Endothelial cell (in vitro differentiated cells): ENCODE data around the gene MCTP1. TPM values are rescaled to one million over a fixed set of nuclear protein-coding genes. Genes with fewer than 3 reads are reported as not detected.

Source experiments
- DNase-seq: peaks from one replicate; pipeline ENCODE4 v3.0.0; 2021; ENCODE audit warnings: low spot score
- H3K27ac Mint-ChIP-seq: one replicate; pipeline ENCODE4 v1.8.0; 2021; ENCODE audit warnings: mixed read lengths, inconsistent platforms; ENCODE audit not compliant: unreplicated experiment
- H3K27me3 Mint-ChIP-seq: one replicate; pipeline ENCODE4 v1.8.0; 2021; ENCODE audit warnings: mild to moderate bottlenecking, moderate library complexity, mixed read lengths, inconsistent platforms; ENCODE audit not compliant: unreplicated experiment
- H3K36me3 Mint-ChIP-seq: one replicate; pipeline ENCODE4 v1.8.0; 2021; ENCODE audit warnings: mild to moderate bottlenecking, low read depth, mixed read lengths, inconsistent platforms; ENCODE audit not compliant: unreplicated experiment
- H3K4me1 Mint-ChIP-seq: one replicate; pipeline ENCODE4 v1.8.0; 2021; ENCODE audit warnings: mild to moderate bottlenecking, mixed read lengths, inconsistent platforms; ENCODE audit not compliant: unreplicated experiment
- H3K4me3 Mint-ChIP-seq: one replicate; pipeline ENCODE4 v1.8.0; 2021; ENCODE audit warnings: mild to moderate bottlenecking, mixed read lengths, inconsistent platforms; ENCODE audit not compliant: unreplicated experiment
- H3K9me3 Mint-ChIP-seq: one replicate; pipeline ENCODE4 v1.8.0; 2021; ENCODE audit warnings: mixed read lengths, inconsistent platforms; ENCODE audit not compliant: unreplicated experiment
- CTCF ChIP-seq: fragments of 200-600 bp; sonication (generic); IDR thresholded peaks from one replicate; pipeline ENCODE4 v1.5.0; 2021; ENCODE audit warnings: antibody characterized with exemption; ENCODE audit not compliant: unreplicated experiment
- total RNA-seq: library from RNA; stranded (reverse); fragmentation: NEBNext Ultra II Directional; extraction: Animal tissue kit (Norgen Biotek cat#: 25700); gene quantifications from one replicate; pipeline ENCODE4 v1.2.1, GENCODE V29; 2021; ENCODE audit not compliant: unreplicated experiment

Gene MCTP1
- total RNA-seq, 1 donor from 2014 or later = 2.2 TPM

GRCh38 chr5:94776167-94776566 is 508.7 kb downstream of the MCTP1 start:
- H3K36me3 Mint-ChIP-seq = no peaks in the 10 kb centered on the region
- no peaks in the 10 kb centered on the region for H3K4me1 Mint-ChIP-seq
- H3K4me3 Mint-ChIP-seq = no peak overlapping the region
- H3K9me3 Mint-ChIP-seq = no peaks in the 10 kb centered on the region
- H3K27me3 Mint-ChIP-seq = no peaks in the 10 kb centered on the region
- TF ChIP-seq CTCF = no peak
- no peak overlapping the region for H3K27ac Mint-ChIP-seq
- DNase-seq = no peak

- no peaks in the 10 kb centered on the region for H3K27me3 Mint-ChIP-seq
- H3K4me1 Mint-ChIP-seq = no peaks in the 10 kb centered on the region
- no peaks in the 10 kb centered on the region for H3K36me3 Mint-ChIP-seq
- no peak overlapping the region for H3K27ac Mint-ChIP-seq
- no peak for TF ChIP-seq CTCF
- no peak overlapping the region for H3K4me3 Mint-ChIP-seq
- H3K9me3 Mint-ChIP-seq = no peaks in the 10 kb centered on the region
- DNase-seq = no peak
Observed at GRCh38 chr5:94775088-94775487, 509.8 kb downstream of the MCTP1 start.

- H3K9me3 Mint-ChIP-seq = no peaks in the 10 kb centered on the region
- no peaks in the 10 kb centered on the region for H3K27me3 Mint-ChIP-seq
- DNase-seq = no peak
- no peak for TF ChIP-seq CTCF
- H3K4me1 Mint-ChIP-seq = no peaks in the 10 kb centered on the region
- H3K36me3 Mint-ChIP-seq = no peaks in the 10 kb centered on the region
- H3K4me3 Mint-ChIP-seq = no peak overlapping the region
- H3K27ac Mint-ChIP-seq = no peak overlapping the region
Observed at GRCh38 chr5:94771742-94772141, 513.2 kb downstream of the MCTP1 start.

GRCh38 chr5:94769996-94770395 is 514.9 kb downstream of the MCTP1 start:
- no peak for TF ChIP-seq CTCF
- no peaks in the 10 kb centered on the region for H3K9me3 Mint-ChIP-seq
- H3K4me1 Mint-ChIP-seq = no peaks in the 10 kb centered on the region
- H3K36me3 Mint-ChIP-seq = no peaks in the 10 kb centered on the region
- DNase-seq = no peak
- H3K27ac Mint-ChIP-seq = no peak overlapping the region
- H3K4me3 Mint-ChIP-seq = no peak overlapping the region
- no peaks in the 10 kb centered on the region for H3K27me3 Mint-ChIP-seq

GRCh38 chr5:94761786-94762185 is 523.1 kb downstream of the MCTP1 start:
- Mint-ChIP-seq H3K4me3 (no peak overlapping the region), H3K27ac (no peak overlapping the region), H3K9me3 (no peaks in the 10 kb centered on the region), H3K4me1 (no peaks in the 10 kb centered on the region), H3K36me3 (no peaks in the 10 kb centered on the region), H3K27me3 (no peaks in the 10 kb centered on the region)
- DNase-seq = no peak
- no peak for TF ChIP-seq CTCF
